ENCODE data around the gene USF3.

The USF3 gene

DNA sequence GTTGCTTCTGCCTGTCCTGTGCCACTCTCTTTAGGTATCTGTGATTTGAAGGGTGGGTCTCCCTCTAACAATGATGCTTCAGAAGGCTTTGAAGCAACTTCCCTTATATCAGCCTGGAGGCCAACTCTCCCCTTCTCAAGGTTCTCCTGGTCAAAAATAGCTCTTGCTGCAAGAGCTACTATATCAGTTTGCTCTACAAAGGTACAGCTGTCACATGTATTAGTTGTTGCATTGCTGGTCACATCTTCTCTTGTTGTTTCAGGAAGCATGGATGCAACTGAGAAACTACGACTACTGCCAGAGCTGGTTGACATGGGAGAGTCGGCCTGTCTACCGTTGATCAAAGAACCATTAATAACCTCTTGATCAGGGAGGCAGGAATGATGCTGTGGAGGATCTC, 38.3 kb downstream of the USF3 start:
- no peak overlapping the region for H3K4me3 ChIP-seq (ENCODE audit: low read length)
- no peak overlapping the region for H4K5ac ChIP-seq (ENCODE audit: low read length)
- H2AK5ac ChIP-seq (ENCODE audit: low read length): no peak overlapping the region
- H3K79me1 ChIP-seq (ENCODE audit: low read length): no peaks in the 10 kb centered on the region
- no peak overlapping the region for H3K4me2 ChIP-seq (ENCODE audit: low read length)
- no peak overlapping the region for H2BK5ac ChIP-seq (ENCODE audit: low read length)
- H2BK120ac ChIP-seq (ENCODE audit: low read depth, low read length): no peak overlapping the region
- H3K27ac ChIP-seq (ENCODE audit: low read depth, low read length): no peak overlapping the region
- H3K9ac ChIP-seq (ENCODE audit: low read length): no peak overlapping the region
- no peaks in the 10 kb centered on the region for H3K27me3 ChIP-seq (ENCODE audit: insufficient read depth, low read length, poor library complexity)
- H2BK15ac ChIP-seq (replicated peaks; ENCODE audit: low read depth): no peak overlapping the region
- no peak overlapping the region for H3K23ac ChIP-seq (ENCODE audit: low read length)
- no peaks in the 10 kb centered on the region for H3K36me3 ChIP-seq (ENCODE audit: control insufficient read depth, insufficient read depth, low read length)
- H3K4ac ChIP-seq (ENCODE audit: low read depth, low read length): no peak overlapping the region
- H3K4me1 ChIP-seq (ENCODE audit: control insufficient read depth, low read depth, low read length): no peaks in the 10 kb centered on the region
- no peaks in the 10 kb centered on the region for H3K79me2 ChIP-seq (ENCODE audit: control insufficient read depth, insufficient read depth, low read length)
- WGBS (ENCODE audit: extremely low coverage, insufficient coverage, low lambda C conversion rate): no CpG with 5 or more reads among the region's 3 CpGs
- no peak overlapping the region for H3K18ac ChIP-seq (ENCODE audit: low read length)
- no peak overlapping the region for H4K8ac ChIP-seq (ENCODE audit: low read depth, low read length)
- no peak for DNase-seq
- no peak overlapping the region for H3K56ac ChIP-seq (ENCODE audit: low read length)

DNA sequence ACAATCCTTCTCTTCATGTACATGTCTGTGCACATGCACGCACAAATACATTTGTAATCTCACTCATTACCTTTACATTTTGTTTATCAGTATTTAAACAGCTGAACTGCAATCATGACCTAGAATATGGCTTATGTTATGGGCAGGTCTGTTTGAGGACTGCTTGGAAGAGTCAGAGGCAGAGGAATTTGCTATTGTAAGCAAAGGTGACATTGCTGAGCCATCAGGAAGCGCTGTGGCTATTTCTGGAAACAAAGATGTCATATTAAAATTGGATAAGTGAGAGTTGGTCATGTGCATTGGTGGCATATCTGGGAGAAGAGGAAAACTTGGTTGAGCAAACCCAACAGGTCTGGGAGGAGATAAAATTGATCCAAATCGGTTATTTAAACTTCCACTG, 41.6 kb downstream of the USF3 start:
- no peak for DNase-seq
- Histone ChIP-seq H2BK5ac (ENCODE audit: low read length) (no peak overlapping the region), H3K4me3 (ENCODE audit: low read length) (no peak overlapping the region), H3K27me3 (ENCODE audit: insufficient read depth, low read length, poor library complexity) (no peaks in the 10 kb centered on the region), H2BK120ac (ENCODE audit: low read depth, low read length) (no peak overlapping the region), H4K8ac (ENCODE audit: low read depth, low read length) (no peak overlapping the region), H3K23ac (ENCODE audit: low read length) (no peak overlapping the region), H4K5ac (ENCODE audit: low read length) (no peak overlapping the region), H2BK15ac (replicated peaks; ENCODE audit: low read depth) (no peak overlapping the region), H2AK5ac (ENCODE audit: low read length) (no peak overlapping the region), H3K79me1 (ENCODE audit: low read length) (no peaks in the 10 kb centered on the region), H3K79me2 (ENCODE audit: control insufficient read depth, insufficient read depth, low read length) (no peaks in the 10 kb centered on the region), H3K9ac (ENCODE audit: low read length) (no peak overlapping the region), H3K4me1 (ENCODE audit: control insufficient read depth, low read depth, low read length) (no peaks in the 10 kb centered on the region), H3K18ac (ENCODE audit: low read length) (no peak overlapping the region), H3K4me2 (ENCODE audit: low read length) (no peak overlapping the region), H3K27ac (ENCODE audit: low read depth, low read length) (no peak overlapping the region), H3K36me3 (ENCODE audit: control insufficient read depth, insufficient read depth, low read length) (no peaks in the 10 kb centered on the region), H3K4ac (ENCODE audit: low read depth, low read length) (no peak overlapping the region), H3K56ac (ENCODE audit: low read length) (no peak overlapping the region)
- no CpG with 5 or more reads among the region's 3 CpGs for WGBS (ENCODE audit: extremely low coverage, insufficient coverage, low lambda C conversion rate)

DNA sequence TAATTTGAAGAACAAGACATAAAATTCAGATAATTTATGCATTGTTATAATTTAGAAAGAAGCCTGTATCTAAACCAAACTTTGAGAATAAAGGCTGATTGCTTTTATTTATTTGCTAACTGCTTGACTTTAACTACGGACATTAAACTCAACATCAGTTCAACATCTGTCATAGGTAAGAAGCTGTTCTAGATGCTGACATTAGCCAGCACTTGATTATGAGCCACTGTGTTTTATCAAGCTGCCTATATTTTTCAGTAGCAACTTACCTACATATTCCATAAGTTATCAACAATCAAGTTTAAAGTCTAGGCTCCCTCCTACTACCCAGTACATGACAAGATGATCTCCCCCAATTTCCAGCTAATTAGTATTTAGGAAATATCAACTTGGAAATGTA, 42.1 kb downstream of the USF3 start:
- no peak for DNase-seq
- no peak overlapping the region for H2BK5ac ChIP-seq (ENCODE audit: low read length)

DNA sequence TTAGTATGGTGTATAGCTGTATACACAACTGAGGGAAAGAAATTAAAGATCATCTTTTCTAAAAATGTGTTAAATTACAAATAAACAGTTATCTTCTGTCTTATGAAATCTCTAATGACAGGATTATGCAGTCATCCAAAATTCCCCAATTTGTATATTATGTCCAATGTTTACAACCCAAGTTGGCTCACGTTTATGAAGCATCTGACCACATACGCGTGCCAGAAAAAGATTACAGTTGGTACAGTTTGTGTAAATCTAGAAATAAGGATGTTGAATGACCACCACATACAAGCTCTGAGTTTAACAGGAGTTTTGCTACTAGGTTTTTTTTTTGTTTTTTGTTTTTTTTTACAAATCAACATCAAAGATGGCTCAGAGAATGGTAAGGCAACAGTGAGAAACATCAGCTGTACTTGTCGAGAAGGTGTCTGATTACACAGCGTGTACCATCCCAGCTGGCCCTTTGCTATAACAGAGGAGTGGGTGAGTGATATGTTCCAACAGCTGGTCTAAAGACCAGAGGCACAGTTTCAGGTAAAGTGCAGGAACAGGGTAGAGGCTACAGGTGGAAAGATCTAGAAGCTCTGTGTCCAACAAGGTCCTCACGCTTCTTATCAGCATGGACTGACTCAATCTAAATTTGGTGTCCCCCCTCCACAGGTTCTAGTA, 47.1 kb downstream of the USF3 start:
- Histone ChIP-seq H3K18ac (ENCODE audit: low read length) (no peak overlapping the region), H4K8ac (ENCODE audit: low read depth, low read length) (no peak overlapping the region), H4K5ac (ENCODE audit: low read length) (no peak overlapping the region), H3K79me1 (ENCODE audit: low read length) (no peaks in the 10 kb centered on the region), H3K36me3 (ENCODE audit: control insufficient read depth, insufficient read depth, low read length) (no peaks in the 10 kb centered on the region), H2BK120ac (ENCODE audit: low read depth, low read length) (no peak overlapping the region), H2AK5ac (ENCODE audit: low read length) (no peak overlapping the region), H3K4ac (ENCODE audit: low read depth, low read length) (no peak overlapping the region), H2BK5ac (ENCODE audit: low read length) (no peak overlapping the region), H3K23ac (ENCODE audit: low read length) (no peak overlapping the region), H3K9ac (ENCODE audit: low read length) (no peak overlapping the region), H3K27ac (ENCODE audit: low read depth, low read length) (no peak overlapping the region), H3K27me3 (ENCODE audit: insufficient read depth, low read length, poor library complexity) (no peaks in the 10 kb centered on the region), H3K4me2 (ENCODE audit: low read length) (no peak overlapping the region), H3K4me1 (ENCODE audit: control insufficient read depth, low read depth, low read length) (no peaks in the 10 kb centered on the region), H3K56ac (ENCODE audit: low read length) (no peak overlapping the region), H3K4me3 (ENCODE audit: low read length) (no peak overlapping the region), H2BK15ac (replicated peaks; ENCODE audit: low read depth) (no peak overlapping the region), H3K79me2 (ENCODE audit: control insufficient read depth, insufficient read depth, low read length) (no peaks in the 10 kb centered on the region)
- no CpG with 5 or more reads among the region's 6 CpGs for WGBS (ENCODE audit: extremely low coverage, insufficient coverage, low lambda C conversion rate)
- DNase-seq: no peak

More for the DNA sequence above, 42.1 kb downstream of the USF3 start:
- no CpG with 5 or more reads among the region's 1 CpG for WGBS (ENCODE audit: extremely low coverage, insufficient coverage, low lambda C conversion rate)
- Histone ChIP-seq H3K9ac (ENCODE audit: low read length) (no peak overlapping the region), H3K4ac (ENCODE audit: low read depth, low read length) (no peak overlapping the region), H3K27ac (ENCODE audit: low read depth, low read length) (no peak overlapping the region), H3K79me1 (ENCODE audit: low read length) (no peaks in the 10 kb centered on the region), H2BK15ac (replicated peaks; ENCODE audit: low read depth) (no peak overlapping the region), H3K4me1 (ENCODE audit: control insufficient read depth, low read depth, low read length) (no peaks in the 10 kb centered on the region), H4K8ac (ENCODE audit: low read depth, low read length) (no peak overlapping the region), H3K79me2 (ENCODE audit: control insufficient read depth, insufficient read depth, low read length) (no peaks in the 10 kb centered on the region), H3K4me2 (ENCODE audit: low read length) (no peak overlapping the region), H3K27me3 (ENCODE audit: insufficient read depth, low read length, poor library complexity) (no peaks in the 10 kb centered on the region), H3K4me3 (ENCODE audit: low read length) (no peak overlapping the region), H3K18ac (ENCODE audit: low read length) (no peak overlapping the region), H2BK120ac (ENCODE audit: low read depth, low read length) (no peak overlapping the region), H3K56ac (ENCODE audit: low read length) (no peak overlapping the region), H2AK5ac (ENCODE audit: low read length) (no peak overlapping the region), H4K5ac (ENCODE audit: low read length) (no peak overlapping the region), H3K36me3 (ENCODE audit: control insufficient read depth, insufficient read depth, low read length) (no peaks in the 10 kb centered on the region), H3K23ac (ENCODE audit: low read length) (no peak overlapping the region)

DNA sequence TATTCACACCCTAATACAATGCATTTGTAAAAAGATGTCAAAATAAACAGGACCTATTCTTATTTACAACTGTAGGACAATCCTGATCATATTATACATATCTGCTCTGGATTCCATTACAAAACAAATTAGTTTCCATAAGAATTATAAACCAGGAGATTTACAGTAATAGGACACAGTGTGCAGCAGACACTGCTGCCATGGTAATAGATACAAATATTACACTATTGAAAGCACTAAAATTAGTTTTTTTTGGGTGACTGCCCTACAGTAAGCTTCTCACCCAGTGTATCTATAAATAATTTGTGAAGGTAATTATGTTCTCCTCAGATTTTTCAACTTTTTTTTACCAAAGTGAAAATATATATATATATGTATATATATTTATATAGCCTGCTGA, 47.9 kb downstream of the USF3 start:
- H2BK15ac ChIP-seq (replicated peaks; ENCODE audit: low read depth): no peak overlapping the region
- H3K4me2 ChIP-seq (ENCODE audit: low read length): no peak overlapping the region
- no peak overlapping the region for H4K5ac ChIP-seq (ENCODE audit: low read length)
- H3K4ac ChIP-seq (ENCODE audit: low read depth, low read length): no peak overlapping the region
- no peak overlapping the region for H2AK5ac ChIP-seq (ENCODE audit: low read length)
- no peak for DNase-seq
- no peak overlapping the region for H4K8ac ChIP-seq (ENCODE audit: low read depth, low read length)
- H3K18ac ChIP-seq (ENCODE audit: low read length): no peak overlapping the region
- H3K79me1 ChIP-seq (ENCODE audit: low read length): no peaks in the 10 kb centered on the region
- no peak overlapping the region for H2BK120ac ChIP-seq (ENCODE audit: low read depth, low read length)
- no peak overlapping the region for H3K4me3 ChIP-seq (ENCODE audit: low read length)
- H3K56ac ChIP-seq (ENCODE audit: low read length): no peak overlapping the region
- no peaks in the 10 kb centered on the region for H3K36me3 ChIP-seq (ENCODE audit: control insufficient read depth, insufficient read depth, low read length)
- no peaks in the 10 kb centered on the region for H3K79me2 ChIP-seq (ENCODE audit: control insufficient read depth, insufficient read depth, low read length)
- no peaks in the 10 kb centered on the region for H3K4me1 ChIP-seq (ENCODE audit: control insufficient read depth, low read depth, low read length)
- H2BK5ac ChIP-seq (ENCODE audit: low read length): no peak overlapping the region
- no peak overlapping the region for H3K23ac ChIP-seq (ENCODE audit: low read length)
- H3K27me3 ChIP-seq (ENCODE audit: insufficient read depth, low read length, poor library complexity): no peaks in the 10 kb centered on the region
- no peak overlapping the region for H3K27ac ChIP-seq (ENCODE audit: low read depth, low read length)
- H3K9ac ChIP-seq (ENCODE audit: low read length): no peak overlapping the region

DNA sequence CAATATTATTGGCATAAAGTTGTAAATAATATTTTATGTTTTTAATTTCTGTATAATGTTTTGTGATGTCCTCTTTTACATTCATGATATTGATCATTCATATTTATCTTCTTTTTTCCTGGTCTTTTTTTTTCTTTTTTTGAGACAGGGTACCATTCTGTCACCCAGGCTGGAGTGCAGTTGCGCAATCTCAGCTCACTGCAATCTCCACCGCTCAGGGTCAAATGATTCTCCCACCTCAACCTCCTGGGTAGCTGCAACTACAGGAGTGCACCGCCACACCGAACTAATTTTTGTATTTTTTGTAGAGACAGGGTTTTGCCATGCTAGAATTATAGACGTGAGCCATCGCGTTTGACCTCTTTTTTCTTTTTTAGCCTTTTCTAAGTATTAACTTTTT, 52.9 kb downstream of the USF3 start:
- no peak for DNase-seq
- Histone ChIP-seq H3K4ac (ENCODE audit: low read depth, low read length) (no peak overlapping the region), H3K9ac (ENCODE audit: low read length) (no peak overlapping the region), H3K18ac (ENCODE audit: low read length) (no peak overlapping the region), H2BK120ac (ENCODE audit: low read depth, low read length) (no peak overlapping the region), H2AK5ac (ENCODE audit: low read length) (no peak overlapping the region), H3K79me2 (ENCODE audit: control insufficient read depth, insufficient read depth, low read length) (no peaks in the 10 kb centered on the region), H3K23ac (ENCODE audit: low read length) (no peak overlapping the region), H3K36me3 (ENCODE audit: control insufficient read depth, insufficient read depth, low read length) (no peaks in the 10 kb centered on the region), H3K4me3 (ENCODE audit: low read length) (no peak overlapping the region), H2BK15ac (replicated peaks; ENCODE audit: low read depth) (no peak overlapping the region), H4K8ac (ENCODE audit: low read depth, low read length) (no peak overlapping the region), H2BK5ac (ENCODE audit: low read length) (no peak overlapping the region), H3K79me1 (ENCODE audit: low read length) (no peaks in the 10 kb centered on the region), H4K5ac (ENCODE audit: low read length) (no peak overlapping the region), H3K56ac (ENCODE audit: low read length) (no peak overlapping the region), H3K27ac (ENCODE audit: low read depth, low read length) (no peak overlapping the region), H3K4me2 (ENCODE audit: low read length) (no peak overlapping the region), H3K4me1 (ENCODE audit: control insufficient read depth, low read depth, low read length) (no peaks in the 10 kb centered on the region), H3K27me3 (ENCODE audit: insufficient read depth, low read length, poor library complexity) (no peaks in the 10 kb centered on the region)
- WGBS (ENCODE audit: extremely low coverage, insufficient coverage, low lambda C conversion rate): no CpG with 5 or more reads among the region's 7 CpGs
